ENCODE data around the gene DENND5A.

The DENND5A gene

DNA sequence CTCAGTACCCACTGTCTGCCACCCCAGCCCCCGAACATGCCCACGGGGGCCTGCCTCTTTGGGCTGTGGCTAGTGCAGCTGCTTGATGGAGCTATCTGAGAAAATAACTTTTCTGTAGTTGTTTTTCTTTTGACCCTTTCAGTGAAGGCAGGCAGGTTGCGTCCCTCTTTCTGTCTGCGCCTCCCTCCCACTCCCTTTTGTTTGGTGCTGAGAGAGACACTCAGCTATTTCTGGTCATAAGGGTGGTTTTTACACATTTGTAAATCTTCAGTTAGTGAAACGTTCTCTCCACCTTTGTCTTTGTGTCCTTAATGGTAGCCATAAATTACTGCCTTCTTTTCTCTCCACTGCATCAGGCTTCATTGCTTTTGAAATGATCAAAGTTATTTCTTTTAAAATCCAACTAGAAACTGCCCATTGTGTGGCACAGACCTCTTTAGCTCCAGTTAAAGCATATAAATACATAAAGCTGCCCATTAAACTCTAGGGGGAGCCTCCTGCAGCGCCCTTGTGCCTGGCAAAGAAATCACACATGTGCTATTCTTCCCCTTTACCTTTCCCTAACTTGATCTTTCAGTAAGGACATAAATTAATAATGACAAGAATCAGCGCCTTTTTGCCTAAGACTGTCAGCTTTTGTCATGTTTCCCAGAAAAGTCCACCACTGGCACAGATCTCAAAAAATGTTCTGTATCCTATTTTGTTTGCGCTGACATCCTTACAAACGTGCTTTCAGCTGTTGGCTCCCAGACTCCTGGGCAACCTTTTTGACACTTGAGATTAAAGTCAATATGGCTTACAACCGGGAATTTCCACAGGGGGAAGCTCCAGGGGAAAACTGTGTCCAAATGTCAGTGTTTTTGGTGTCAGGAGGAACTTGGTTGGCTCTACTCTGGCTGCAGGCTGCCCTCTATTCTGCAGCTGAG is 172.0 kb downstream of the DENND5A start:
- no peak for DNase-seq (ENCODE audit: extremely low read depth, low read depth)
- TF ChIP-seq, protein P1, sequence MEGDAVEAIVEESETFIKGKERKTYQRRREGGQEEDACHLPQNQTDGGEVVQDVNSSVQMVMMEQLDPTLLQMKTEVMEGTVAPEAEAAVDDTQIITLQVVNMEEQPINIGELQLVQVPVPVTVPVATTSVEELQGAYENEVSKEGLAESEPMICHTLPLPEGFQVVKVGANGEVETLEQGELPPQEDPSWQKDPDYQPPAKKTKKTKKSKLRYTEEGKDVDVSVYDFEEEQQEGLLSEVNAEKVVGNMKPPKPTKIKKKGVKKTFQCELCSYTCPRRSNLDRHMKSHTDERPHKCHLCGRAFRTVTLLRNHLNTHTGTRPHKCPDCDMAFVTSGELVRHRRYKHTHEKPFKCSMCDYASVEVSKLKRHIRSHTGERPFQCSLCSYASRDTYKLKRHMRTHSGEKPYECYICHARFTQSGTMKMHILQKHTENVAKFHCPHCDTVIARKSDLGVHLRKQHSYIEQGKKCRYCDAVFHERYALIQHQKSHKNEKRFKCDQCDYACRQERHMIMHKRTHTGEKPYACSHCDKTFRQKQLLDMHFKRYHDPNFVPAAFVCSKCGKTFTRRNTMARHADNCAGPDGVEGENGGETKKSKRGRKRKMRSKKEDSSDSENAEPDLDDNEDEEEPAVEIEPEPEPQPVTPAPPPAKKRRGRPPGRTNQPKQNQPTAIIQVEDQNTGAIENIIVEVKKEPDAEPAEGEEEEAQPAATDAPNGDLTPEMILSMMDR (IDR thresholded peaks at IDR 0.05; ENCODE audit: low read depth, low read length, missing control alignments) = peak; percentile 30
- no peak overlapping the region for H3K4me3 ChIP-seq (replicated peaks; ENCODE audit: low read depth, low read length)

DNA sequence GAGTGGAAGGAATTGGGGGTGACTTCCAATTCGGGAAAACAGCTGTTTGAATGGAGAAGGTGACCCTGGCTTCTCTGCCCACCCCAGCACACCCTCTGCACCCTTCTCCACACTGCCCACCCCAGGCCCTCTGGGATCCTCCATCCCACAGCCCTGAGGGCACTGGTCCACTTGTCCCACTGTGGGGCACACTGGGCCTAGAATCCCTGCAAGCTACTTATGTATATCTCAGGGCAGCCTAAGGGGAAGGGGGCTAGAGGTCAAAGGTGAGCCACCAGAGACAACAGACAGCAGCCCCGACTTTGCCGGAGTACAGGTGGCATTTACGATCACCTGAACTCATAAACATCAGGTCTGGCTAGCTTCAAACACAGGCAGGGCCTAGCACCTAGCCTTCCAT is 173.1 kb downstream of the DENND5A start:
- DNase-seq (ENCODE audit: extremely low read depth, low read depth) = no peak
- no peak overlapping the region; the same call in 1 of the 2 replicates for H3K4me3 ChIP-seq (replicated peaks; ENCODE audit: low read depth, low read length)
- TF ChIP-seq, protein P1 (IDR thresholded peaks at IDR 0.05; ENCODE audit: low read depth, low read length, missing control alignments) = no peak

DNA sequence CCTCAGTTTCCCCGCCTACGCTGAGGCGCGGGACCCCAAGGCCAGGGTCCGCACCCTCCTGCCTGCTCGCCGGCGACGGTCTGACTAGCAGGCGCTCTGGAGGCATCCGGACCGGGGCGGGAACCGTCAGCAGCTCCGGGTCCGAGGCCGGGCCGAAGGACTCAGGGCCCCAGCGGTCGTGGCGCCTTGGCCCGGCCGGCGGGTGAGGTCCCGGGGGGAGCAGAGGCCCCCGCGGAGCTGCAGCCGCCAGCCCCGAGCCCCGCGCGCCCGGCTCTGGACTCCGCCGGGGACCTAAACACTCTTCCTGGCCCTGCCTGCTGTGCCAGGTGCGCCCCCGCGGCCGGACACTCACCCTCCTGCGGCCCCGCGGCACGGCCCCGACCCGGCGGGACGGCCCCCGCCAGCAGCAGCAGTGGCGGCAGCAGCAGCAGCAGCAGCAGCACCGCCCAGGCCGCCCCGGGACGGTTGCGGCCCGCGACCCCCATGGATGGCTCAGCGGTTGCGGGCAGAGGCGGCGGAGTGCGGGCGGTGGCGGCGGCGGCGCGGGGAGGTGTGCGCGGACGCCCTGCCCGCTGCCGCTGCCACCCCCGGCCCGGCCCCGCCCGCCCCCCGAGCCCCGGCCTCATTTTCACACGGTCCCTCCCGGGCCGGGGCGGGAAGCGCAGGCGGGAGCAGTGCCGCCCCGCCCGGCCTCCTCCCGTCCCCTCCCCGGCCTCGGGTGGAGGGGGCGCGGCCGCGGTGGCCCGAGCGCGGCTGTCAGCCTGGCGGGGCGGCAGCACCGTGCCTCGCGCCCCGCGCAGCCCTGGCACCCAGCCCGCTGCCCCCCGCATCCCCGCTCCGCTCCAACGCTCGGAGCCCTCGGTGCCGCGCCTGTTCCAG is 173.9 kb downstream of the DENND5A start, which contains the start of gene SCUBE2:
Gene SCUBE2 (minus strand): TSS at position 556 of the 879 bp plus-strand sequence. CDS start 71 bp downstream, at position 485.
- no peak for DNase-seq (ENCODE audit: extremely low read depth, low read depth)
- TF ChIP-seq, protein P1 (IDR thresholded peaks at IDR 0.05; ENCODE audit: low read depth, low read length, missing control alignments) = no peak
- H3K4me3 ChIP-seq (replicated peaks; ENCODE audit: low read depth, low read length) = peak within 1 kb of the TSS; percentile 26

DNA sequence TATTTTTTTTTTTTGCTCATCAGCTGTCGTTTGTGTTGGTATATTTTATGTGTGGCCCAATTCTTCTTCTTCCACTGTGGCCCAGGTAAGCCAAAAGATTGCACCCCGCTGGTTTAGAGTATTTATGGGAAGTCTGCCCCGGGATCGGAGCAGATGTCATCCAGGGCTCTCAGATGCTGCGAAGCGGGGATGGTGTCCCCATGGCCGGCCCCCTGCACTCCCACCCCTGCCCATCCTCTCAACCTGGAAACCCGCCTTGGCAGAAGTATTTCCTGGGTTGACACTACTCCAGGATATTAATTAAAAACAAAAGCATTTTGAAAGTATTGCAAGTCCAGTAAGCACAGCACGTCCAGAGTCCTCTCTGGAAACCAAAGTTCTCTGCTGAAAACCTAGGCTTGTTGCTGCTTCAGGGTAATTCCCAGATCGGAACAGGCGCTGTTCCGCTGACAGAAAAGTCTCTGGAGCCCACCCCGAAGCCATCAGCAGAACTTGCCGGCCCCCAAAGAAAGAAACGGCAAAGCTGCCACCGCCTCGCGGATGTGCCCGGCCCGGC is 174.6 kb downstream of the DENND5A start:
- TF ChIP-seq, protein P1 (IDR thresholded peaks at IDR 0.05; ENCODE audit: low read depth, low read length, missing control alignments) = no peak
- peak overlapping the region; percentile 26 for H3K4me3 ChIP-seq (replicated peaks; ENCODE audit: low read depth, low read length)
- no peak for DNase-seq (ENCODE audit: extremely low read depth, low read depth)

DNA sequence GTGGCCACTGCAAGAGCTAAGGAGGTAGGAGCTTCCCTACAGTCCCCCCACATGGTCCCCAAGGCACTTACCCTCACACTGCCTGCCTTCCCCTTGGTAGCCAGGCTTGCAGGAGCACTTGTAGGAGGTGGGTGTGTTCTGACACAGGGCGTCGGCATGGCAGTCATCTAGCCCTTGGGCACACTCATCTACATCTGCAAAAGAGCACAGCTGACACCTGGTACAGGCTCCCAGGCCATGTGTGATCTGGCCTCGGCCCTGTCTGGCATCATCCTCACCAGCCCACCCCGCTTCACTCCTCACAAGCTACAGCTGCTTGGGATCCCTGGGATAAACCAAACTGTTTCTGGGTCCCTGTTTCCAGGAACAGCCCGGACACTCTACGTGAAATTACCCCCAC is 175.5 kb downstream of the DENND5A start:
- TF ChIP-seq, protein P1 (IDR thresholded peaks at IDR 0.05; ENCODE audit: low read depth, low read length, missing control alignments) = no peak
- DNase-seq (ENCODE audit: extremely low read depth, low read depth) = no peak
- H3K4me3 ChIP-seq (replicated peaks; ENCODE audit: low read depth, low read length) = no peak overlapping the region

DNA sequence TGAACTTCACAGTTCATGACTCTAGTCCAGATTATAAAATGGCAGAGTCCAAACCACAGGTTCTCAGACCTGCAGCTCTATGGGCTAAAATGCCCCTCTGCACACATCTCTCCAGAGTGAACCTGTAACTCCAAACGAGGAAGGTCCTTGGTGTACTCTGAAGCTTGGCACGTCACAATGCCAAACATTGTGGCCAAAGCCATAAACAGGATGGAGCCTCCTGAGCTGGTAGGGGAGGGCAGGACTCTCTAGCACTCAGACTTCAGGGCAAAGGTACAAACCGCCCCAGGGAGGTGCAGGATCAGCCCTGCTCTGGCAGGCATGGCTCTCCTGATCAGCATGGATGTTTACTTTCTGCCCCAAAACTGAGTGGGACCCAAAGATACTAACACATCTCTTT is 176.1 kb downstream of the DENND5A start:
- TF ChIP-seq, protein P1 (IDR thresholded peaks at IDR 0.05; ENCODE audit: low read depth, low read length, missing control alignments) = no peak
- no peak for DNase-seq (ENCODE audit: extremely low read depth, low read depth)
- no peak overlapping the region for H3K4me3 ChIP-seq (replicated peaks; ENCODE audit: low read depth, low read length)
